ENCODE measurements around the gene WDR82.

WDR82 gene

GRCh38 chr3:52205727-52206372, 72.6 kb downstream of the WDR82 start:
- no peak for TF ChIP-seq TCF4 (CRISPR knock-in tag; IDR thresholded peaks at IDR 0.05; ENCODE audit: borderline replicate concordance)
- no peak for TF ChIP-seq RARB (CRISPR knock-in tag; IDR thresholded peaks at IDR 0.05)
- ATAC-seq = no peak
